GM12878 (cell line): ENCODE results near the gene AK4. TPM values are rescaled to one million over a fixed set of nuclear protein-coding genes. Genes with fewer than 3 reads are reported as not detected.

Source experiments
- ATAC-seq: fragments of 200-7000 bp; cut with Tn5 transposase; 3 replicates; pipeline ENCODE4 v1.9.1; 2020; ENCODE audit warnings: mild to moderate bottlenecking, moderate library complexity
- BruUV-seq: library from RNA; stranded (reverse); fragments of 400-500 nt; replicated peaks from 2 replicates; lab custom pipeline; 2021; lab: Mats Ljungman, UMichigan
- CTCF ChIA-PET: fragments of 300-600 bp; sonication (Branson Sonifier 250); formaldehyde crosslinking; extraction: SDS; loops from one replicate; lab custom pipeline; 2021; ENCODE audit warnings: inconsistent platforms; lab: Yijun Ruan, JAX
- POLR2A ChIA-PET: fragments of 350-600 bp; formaldehyde crosslinking; extraction: SDS; loops from one replicate; lab custom pipeline; 2021; ENCODE audit warnings: inconsistent platforms; lab: Charles Lee
- RAD21 ChIA-PET: fragments of 300-600 bp; sonication (Branson Sonifier 250); formaldehyde crosslinking; loops from one replicate; lab custom pipeline; 2023; ENCODE audit warnings: antibody characterized with exemption; ENCODE audit not compliant: unreplicated experiment; lab: Charles Lee
- SMC1A ChIA-PET: fragments of 300-600 bp; sonication (Branson Sonifier 250); formaldehyde crosslinking; loops from one replicate; lab custom pipeline; 2023; ENCODE audit not compliant: unreplicated experiment, uncharacterized antibody; lab: Charles Lee
- DNase-seq: peaks from one replicate; pipeline ENCODE4 v3.0.0-alpha.2; 2011; ENCODE audit warnings: low read depth, low spot score
- FAIRE-seq: peaks from 3 replicates; lab custom pipeline; 2011; peaks lifted over from hg19 to GRCh38; lab: Jason Lieb, UNC
- H2AFZ ChIP-seq: 2 replicates; pipeline ENCODE4 v1.6.0; 2011; ENCODE audit warnings: low read depth, low read length, control low read depth; ENCODE audit not compliant: control insufficient read depth
- H3K27ac ChIP-seq: 2 replicates; pipeline ENCODE4 v1.5.1; 2011; ENCODE audit warnings: control low read depth; ENCODE audit not compliant: control insufficient read depth, insufficient read depth
- H3K27me3 ChIP-seq, 2 experiments: replicated peaks in 1 of 2; 2 replicates each; pipeline versions ENCODE4 v1.6.0 to v1.6.1; 2011; ENCODE audit warnings: low read length in 1 of 2; ENCODE audit not compliant: control insufficient read depth in 2 of 2, insufficient read depth in 2 of 2
- H3K36me3 ChIP-seq, 2 experiments: 2 replicates each; pipeline ENCODE4 v1.5.1; 2011; ENCODE audit warnings: low read length in 1 of 2; ENCODE audit not compliant: control insufficient read depth in 2 of 2, insufficient read depth in 2 of 2
- H3K4me1 ChIP-seq: 2 replicates; pipeline ENCODE4 v1.6.1; 2011; ENCODE audit warnings: mild to moderate bottlenecking, low read length, moderate library complexity, mixed read lengths; ENCODE audit not compliant: control insufficient read depth, insufficient read depth
- H3K4me2 ChIP-seq: 2 replicates; pipeline ENCODE4 v1.6.0; 2011; ENCODE audit warnings: control low read depth; ENCODE audit not compliant: control insufficient read depth, insufficient read depth
- H3K4me3 ChIP-seq: fragments of 200-600 bp; sonication (generic); 2 replicates; pipeline ENCODE4 v1.5.1; 2016
- H3K79me2 ChIP-seq: 2 replicates; pipeline ENCODE4 v1.6.0; 2011; ENCODE audit warnings: low read length; ENCODE audit not compliant: control insufficient read depth, insufficient read depth
- H3K9ac ChIP-seq: 2 replicates; pipeline ENCODE4 v1.8.0; 2011; ENCODE audit warnings: low read length, control low read depth, mixed read lengths; ENCODE audit not compliant: control insufficient read depth, insufficient read depth
- H3K9me3 ChIP-seq: replicated peaks from 3 replicates; pipeline ENCODE4 v1.5.1; 2011; ENCODE audit warnings: mild to moderate bottlenecking, low read length; ENCODE audit not compliant: control insufficient read depth, insufficient read depth
- H4K20me1 ChIP-seq: 2 replicates; pipeline ENCODE4 v1.6.0; 2011; ENCODE audit not compliant: control insufficient read depth, insufficient read depth
- ASH2L ChIP-seq: fragments of 300-600, 200-600 bp; sonication (generic); IDR thresholded peaks from 2 replicates; pipeline ENCODE4 v1.6.1; 2017; ENCODE audit warnings: low read depth, mild to moderate bottlenecking, borderline replicate concordance
- ATF3 ChIP-seq: IDR thresholded peaks from 2 replicates; pipeline ENCODE4 v1.6.1; 2011; ENCODE audit warnings: low read depth, mild to moderate bottlenecking, low read length, moderate library complexity, borderline replicate concordance; ENCODE audit errors: extremely low read depth
- BACH1 ChIP-seq: fragments of 450-650 bp; IDR thresholded peaks from 2 replicates; pipeline ENCODE4 v1.6.1; 2017; ENCODE audit warnings: mild to moderate bottlenecking, borderline replicate concordance
- BCL11A ChIP-seq: IDR thresholded peaks from 2 replicates; pipeline ENCODE4 v1.6.1; 2011; ENCODE audit warnings: low read depth, low read length
- BCL3 ChIP-seq: IDR thresholded peaks from 2 replicates; pipeline ENCODE4 v1.6.1; 2011; ENCODE audit warnings: borderline replicate concordance, low read depth, mild to moderate bottlenecking, moderate library complexity, low read length; ENCODE audit not compliant: insufficient read depth, poor library complexity, severe bottlenecking
- BRCA1 ChIP-seq: IDR thresholded peaks from 2 replicates; pipeline ENCODE4 v1.6.1; 2011; ENCODE audit warnings: low read depth, low read length, improper control_type of control experiment
- CBX5 ChIP-seq: sonication (generic); IDR thresholded peaks from 2 replicates; pipeline ENCODE4 v1.6.1; 2016; ENCODE audit warnings: low read depth, moderate library complexity, mild to moderate bottlenecking, inconsistent platforms
- DPF2 ChIP-seq: fragments of 450-650 bp; IDR thresholded peaks from 2 replicates; pipeline ENCODE4 v1.6.1; 2017; ENCODE audit warnings: mild to moderate bottlenecking
- EGR1 ChIP-seq, 2 experiments: IDR thresholded peaks; 1 replicate in 1 of 2; 2 replicates in 1 of 2; pipeline ENCODE4 v1.6.1; 2011 to 2012; ENCODE audit warnings: low read depth in 2 of 2, low read length in 2 of 2, borderline replicate concordance in 1 of 2, mild to moderate bottlenecking in 1 of 2, moderate library complexity in 1 of 2
- FOS ChIP-seq: IDR thresholded peaks from 3 replicates; pipeline ENCODE4 v1.6.1; 2011; ENCODE audit warnings: borderline replicate concordance; ENCODE audit not compliant: insufficient read length; ENCODE audit errors: extremely low read depth
- RB1 ChIP-seq: fragments of 450-650 bp; formaldehyde crosslinking; IDR thresholded peaks from 2 replicates; pipeline ENCODE4 v1.6.1; 2017; ENCODE audit warnings: mild to moderate bottlenecking, borderline replicate concordance
- RBBP5 ChIP-seq: fragments of 200-600 bp; sonication (generic); conservative IDR thresholded peaks from 2 replicates; pipeline ENCODE4 v1.6.1; 2016
- RUNX3 ChIP-seq: IDR thresholded peaks from 2 replicates; pipeline ENCODE4 v1.6.1; 2012; ENCODE audit warnings: low read length, inconsistent platforms
- YY1 ChIP-seq: IDR thresholded peaks from 2 replicates; pipeline ENCODE4 v1.6.1; 2011; ENCODE audit warnings: low read depth, mild to moderate bottlenecking, low read length
- ZBED1 ChIP-seq: IDR thresholded peaks from 2 replicates; pipeline ENCODE4 v1.6.1; 2016; ENCODE audit warnings: borderline replicate concordance
- ZNF217 ChIP-seq: fragments of 450-650 bp; IDR thresholded peaks from 2 replicates; pipeline ENCODE4 v1.6.1; 2017; ENCODE audit warnings: antibody characterized with exemption, mild to moderate bottlenecking
- ZNF592 ChIP-seq: fragments of 450-650 bp; IDR thresholded peaks from 2 replicates; pipeline ENCODE4 v1.6.1; 2017; ENCODE audit warnings: mild to moderate bottlenecking, moderate library complexity
- WGBS: methylation state at CpG from one replicate; pipeline ENCODE4 v1.1.6; 2016; ENCODE audit warnings: low lambda C conversion rate; ENCODE audit not compliant: insufficient replicate concordance, insufficient coverage; ENCODE audit errors: missing lambda C conversion rate; 5-methylcytosine and 5-hydroxymethylcytosine counted together
- in situ Hi-C: fragments of 300-500 bp; cut with MboI; formaldehyde crosslinking; loops from 9 replicates; pipeline ENCODE4 v1.14.3; 2018; ENCODE audit warnings: mixed read lengths
- intact Hi-C: fragments of 100-400 bp; cut with micrococcal nuclease; formaldehyde crosslinking; loops from one replicate; pipeline ENCODE4 v1.14.2; 2022; ENCODE audit not compliant: unreplicated experiment
- polyA plus RNA-seq, 11 experiments: library from polyadenylated mRNA; depleted of rRNA in 4 of 11; unstranded in 6 of 11; stranded (reverse) in 5 of 11; fragments of >200 nt; fragmentation: Nextera tagmentation in 4 of 11; fragmentation: Illumina TruSeq in 1 of 11; extraction: Ambion mirVana in 4 of 11; extraction: Trizol in 1 of 11; gene quantifications; 1 replicate in 1 of 11; 2 replicates in 10 of 11; pipeline versions ENCODE4 v1.2.1 to v1.2.3, GENCODE V29; 2011 to 2016; ENCODE audit warnings: inconsistent platforms in 2 of 11, missing spikeins in 2 of 11, low read depth in 1 of 11
- total RNA-seq, 4 experiments: library from RNA; depleted of rRNA in 3 of 4; stranded (reverse); fragments of >200 nt in 3 of 4; fragmentation: Illumina TruSeq in 1 of 4; extraction: Trizol in 1 of 4; gene quantifications; 2 replicates each; pipeline versions ENCODE4 v1.2.1 to v1.2.3, GENCODE V29; 2013 to 2021

AK4 gene
- total and polyA plus RNA-seq, 10 of the 15 experiments (the other 5 are each of a cell fraction or from before 2014, with no cell fraction given), result 23.9 to 161 (median 49.0) TPM

GRCh38 chr1:65146908-65147423, 1.0 kb upstream of the AK4 start:
- H3K9ac ChIP-seq, result peak overlapping the region; percentile 63
- peaks cover 5% of the 10 kb centered on the region; the same call in 1 of the 2 replicates for H3K4me1 ChIP-seq
- H3K9me3 ChIP-seq, result no peaks in the 10 kb centered on the region
- FAIRE-seq (no peak), ATAC-seq (no peak), DNase-seq (no peak)
- RAD21 ChIA-PET, result no interaction called here
- SMC1A ChIA-PET, result no interaction called here
- no peaks in the 10 kb centered on the region for H4K20me1 ChIP-seq
- peaks cover 0 to 4% of the 10 kb centered on the region in 2 experiments; a peak in 1 of 4 replicates for H3K27me3 ChIP-seq
- no peaks in the 10 kb centered on the region for H3K36me3 ChIP-seq
- peak overlapping the region; percentile 91 for H3K4me2 ChIP-seq
- H3K79me2 ChIP-seq, result peaks cover 43% of the 10 kb centered on the region
- peak overlapping the region; percentile 55; the same call in 1 of the 2 replicates for H3K27ac ChIP-seq
- WGBS, result 19% methylated on average over 20 of the region's 20 CpGs
- CTCF ChIA-PET, result interaction anchor here (1.3 kb wide), 1 partner anchor 62 kb away, joined by 3 read pairs; no protein-coding TSS in a partner anchor
- H2AFZ ChIP-seq, result peak overlapping the region; percentile 88
- POLR2A ChIA-PET, result interaction anchor here (0.6 kb wide), 1 partner anchor 22 kb away, joined by 4 read pairs; no protein-coding TSS in a partner anchor
- BruUV-seq, result no TSS peak
- in situ Hi-C loops (no loop called here), intact Hi-C loops (no loop called here)
- H3K4me3 ChIP-seq, result peak overlapping the region; percentile 87
- TF ChIP-seq BCL3 (no peak), ZNF592 (no peak), BRCA1 (no peak), CBX5 (no peak), YY1 (no peak), ZBED1 (no peak), ZNF217 (no peak), FOS (no peak), ATF3 (no peak), DPF2 (peak; percentile 93), EGR1 (IDR thresholded peaks at IDR 0.05; ENCODE audit: borderline replicate concordance in 1 of 2, low read depth in 2 of 2, low read length in 2 of 2) (no peak), ASH2L (no peak), RUNX3 (peak; percentile 74), RB1 (no peak), BACH1 (no peak), RBBP5 (no peak), BCL11A (no peak)
